Endothelial cell of umbilical vein (primary cell): ENCODE measurements around the gene ARHGAP22. TPM values are rescaled to one million over a fixed set of nuclear protein-coding genes. Genes with fewer than 3 reads are reported as not detected.

Experiments
- BruUV-seq: library from RNA; stranded (reverse); fragments of 400-500 nt; replicated peaks from 2 replicates; lab custom pipeline; 2021; lab: Mats Ljungman, UMichigan
- CTCF ChIA-PET: fragments of 300-600, 350-600 bp; sonication (Branson Sonifier 250); formaldehyde crosslinking; loops from one replicate; lab custom pipeline; 2021; ENCODE audit warnings: antibody characterized with exemption, inconsistent platforms; lab: Charles Lee
- POLR2A ChIA-PET: fragments of 300-600, 350-600 bp; sonication (Branson Sonifier 250); formaldehyde crosslinking; loops from one replicate; lab custom pipeline; 2021; ENCODE audit warnings: antibody characterized with exemption, inconsistent platforms; lab: Charles Lee
- DNase-seq: peaks from one replicate; pipeline ENCODE4 v3.0.0-alpha.2; 2011; ENCODE audit warnings: low read depth, low spot score
- FAIRE-seq: peaks from 2 replicates; lab custom pipeline; 2011; peaks lifted over from hg19 to GRCh38; lab: Jason Lieb, UNC
- H2AFZ ChIP-seq: 2 replicates; pipeline ENCODE4 v1.6.0; 2012; ENCODE audit warnings: low read depth, low read length, control low read depth, inconsistent platforms
- H3K27ac ChIP-seq: 2 replicates; pipeline ENCODE4 v1.5.1; 2011; ENCODE audit warnings: low read depth, mild to moderate bottlenecking, control low read depth, low read length, moderate library complexity; ENCODE audit not compliant: insufficient read depth
- H3K27me3 ChIP-seq, 2 experiments: 2 replicates each; pipeline versions ENCODE4 v1.6.0 to v1.6.1; 2011; ENCODE audit warnings: low read length in 2 of 2, mixed read lengths in 1 of 2; ENCODE audit not compliant: control insufficient read depth in 2 of 2, insufficient read depth in 2 of 2
- H3K36me3 ChIP-seq, 2 experiments: 2 replicates in 1 of 2; 3 replicates in 1 of 2; pipeline ENCODE4 v1.5.1; 2011; ENCODE audit warnings: low read length in 2 of 2, mild to moderate bottlenecking in 1 of 2, moderate library complexity in 1 of 2; ENCODE audit not compliant: control insufficient read depth in 2 of 2, insufficient read depth in 2 of 2; ENCODE audit errors: extremely low read depth in 1 of 2
- H3K4me1 ChIP-seq: 3 replicates; pipeline ENCODE4 v1.5.1; 2011; ENCODE audit warnings: mild to moderate bottlenecking, low read length; ENCODE audit not compliant: control insufficient read depth, insufficient read depth; ENCODE audit errors: extremely low read depth
- H3K4me2 ChIP-seq: 2 replicates; pipeline ENCODE4 v1.6.1; 2011; ENCODE audit warnings: low read length, control low read depth, mixed read lengths; ENCODE audit not compliant: insufficient read depth
- H3K4me3 ChIP-seq, 3 experiments: fragments of 200-600 bp in 1 of 3; sonication (generic), shearing (Covaris generic) in 1 of 3; replicated peaks in 1 of 3; 2 replicates each; pipeline ENCODE4 v1.5.1; 2011 to 2016; ENCODE audit warnings: control low read depth in 3 of 3, low read length in 3 of 3, mild to moderate bottlenecking in 2 of 3, inconsistent platforms in 1 of 3, low read depth in 1 of 3, moderate library complexity in 1 of 3; ENCODE audit not compliant: insufficient read depth in 1 of 3
- H3K79me2 ChIP-seq: 2 replicates; pipeline ENCODE4 v1.6.0; 2012; ENCODE audit warnings: low read length, inconsistent platforms; ENCODE audit not compliant: control insufficient read depth, insufficient read depth
- H3K9ac ChIP-seq: replicated peaks from 2 replicates; pipeline ENCODE3; 2011; ENCODE audit warnings: low read length, control low read depth; ENCODE audit not compliant: insufficient read depth; ENCODE audit errors: extremely low read depth
- H3K9me1 ChIP-seq: replicated peaks from 3 replicates; pipeline ENCODE4 v1.6.0; 2011; ENCODE audit warnings: mild to moderate bottlenecking, low read length; ENCODE audit not compliant: control insufficient read depth, insufficient read depth; ENCODE audit errors: extremely low read depth
- H3K9me3 ChIP-seq: replicated peaks from 2 replicates; pipeline ENCODE4 v1.5.1; 2012; ENCODE audit warnings: low read length, inconsistent platforms; ENCODE audit not compliant: control insufficient read depth, insufficient read depth
- H4K20me1 ChIP-seq: replicated peaks from 2 replicates; pipeline ENCODE3; 2011; ENCODE audit warnings: mild to moderate bottlenecking, low read length; ENCODE audit not compliant: control insufficient read depth, insufficient read depth; ENCODE audit errors: extremely low read depth
- EZH2 ChIP-seq: IDR thresholded peaks from 2 replicates; pipeline ENCODE4 v1.6.1; 2012; ENCODE audit warnings: borderline replicate concordance, low read depth, mild to moderate bottlenecking, moderate library complexity, low read length, inconsistent platforms; ENCODE audit not compliant: severe bottlenecking
- FOS ChIP-seq: IDR thresholded peaks from 2 replicates; pipeline ENCODE4 v1.6.1; 2011; ENCODE audit warnings: mild to moderate bottlenecking, low read length, moderate library complexity, borderline replicate concordance; ENCODE audit not compliant: insufficient read depth
- GATA2 ChIP-seq: IDR thresholded peaks from 2 replicates; pipeline ENCODE4 v1.7.0; 2011; ENCODE audit warnings: low read depth, mild to moderate bottlenecking, moderate library complexity, mixed read lengths, low read length; ENCODE audit not compliant: insufficient read length, insufficient read depth
- JUN ChIP-seq: IDR thresholded peaks from 2 replicates; pipeline ENCODE4 v1.6.1; 2011; ENCODE audit warnings: borderline replicate concordance, low read depth; ENCODE audit not compliant: insufficient read length, insufficient read depth
- MYC ChIP-seq: IDR thresholded peaks from one replicate; pipeline ENCODE4 v1.6.1; 2011; ENCODE audit warnings: mild to moderate bottlenecking, low read depth, low read length
- POLR2A ChIP-seq: IDR thresholded peaks from 2 replicates; pipeline ENCODE4 v1.6.1; 2012; ENCODE audit warnings: low read depth, mild to moderate bottlenecking, control low read depth, low read length
- POLR2AphosphoS5 ChIP-seq: IDR thresholded peaks from 2 replicates; pipeline ENCODE4 v1.6.1; 2012; ENCODE audit warnings: low read depth, mild to moderate bottlenecking, control low read depth, low read length, moderate library complexity; ENCODE audit not compliant: insufficient read depth
- dilution Hi-C: fragments of 300-500 bp; cut with MboI; formaldehyde crosslinking; loops from one replicate; pipeline ENCODE4 v1.15.0; 2019; ENCODE audit warnings: low sequenced_read_pairs; ENCODE audit not compliant: extremely low pct_ligation_motif_present
- intact Hi-C: fragments of 100-400 bp; cut with micrococcal nuclease; formaldehyde crosslinking; loops from one replicate; pipeline ENCODE4 v1.10.0; 2022
- polyA plus RNA-seq, 4 experiments: library from polyadenylated mRNA; depleted of rRNA in 3 of 4; stranded (reverse) in 3 of 4; unstranded in 1 of 4; fragments of >200 nt; gene quantifications; 2 replicates each; pipeline versions ENCODE4 v1.2.1 to v1.2.3, GENCODE V29; 2011 to 2012; ENCODE audit warnings: missing spikeins in 1 of 4
- total RNA-seq: library from RNA; stranded (reverse); gene quantifications from 2 replicates; pipeline ENCODE4 v1.2.3, GENCODE V29; 2021
- TF ChIP-seq, protein P1 (sequence below), 2 donors: IDR thresholded peaks; 1 replicate in 1 of 2; 2 replicates in 1 of 2; pipeline ENCODE4 v1.5.1; 2011; ENCODE audit warnings: low read length in 2 of 2, mild to moderate bottlenecking in 2 of 2, moderate library complexity in 2 of 2, control low read depth in 1 of 2, inconsistent platforms in 1 of 2, low read depth in 1 of 2; ENCODE audit not compliant: insufficient read depth in 1 of 2; ENCODE audit errors: extremely low read depth in 1 of 2
- TF ChIP-seq, protein P2 (sequence below): IDR thresholded peaks from 2 replicates; pipeline ENCODE4 v1.6.1; 2011; ENCODE audit not compliant: insufficient read depth, insufficient read length

Gene ARHGAP22
- total and polyA plus RNA-seq, 2 donors (not counting 3 experiments of a cell fraction or from before 2014, with no cell fraction given): 8.6 to 50.3 TPM

DNA sequence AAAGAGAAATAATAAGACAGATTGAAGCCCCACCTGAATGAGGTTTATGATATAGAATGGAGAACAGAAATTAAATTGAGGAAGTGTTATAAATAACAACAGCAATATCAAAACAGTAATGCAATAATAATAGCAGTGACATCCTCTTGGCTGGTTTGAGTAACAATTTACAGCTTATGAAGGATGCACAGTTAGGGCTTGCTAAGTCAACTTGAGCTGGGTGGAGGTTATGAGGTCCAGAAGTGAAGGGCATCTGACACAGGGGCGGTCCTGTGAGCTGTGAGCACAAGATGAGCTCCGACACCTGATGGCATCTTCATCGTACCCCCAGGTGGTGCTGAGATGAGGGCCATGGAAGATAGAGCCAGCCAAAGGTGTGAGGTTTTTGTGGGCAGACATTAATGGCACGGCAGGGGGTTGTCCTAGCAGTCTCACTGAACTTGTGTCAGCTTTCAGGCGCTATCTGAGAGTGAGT, 30.5 kb downstream of the ARHGAP22 start:
- H3K79me2 ChIP-seq: peaks cover 46% of the 10 kb centered on the region
- H3K27ac ChIP-seq: no peak overlapping the region
- TF ChIP-seq POLR2A (no peak), POLR2AphosphoS5 (no peak), FOS (no peak), JUN (no peak), EZH2 (no peak), GATA2 (no peak), MYC (no peak)
- TF ChIP-seq, protein P1, sequence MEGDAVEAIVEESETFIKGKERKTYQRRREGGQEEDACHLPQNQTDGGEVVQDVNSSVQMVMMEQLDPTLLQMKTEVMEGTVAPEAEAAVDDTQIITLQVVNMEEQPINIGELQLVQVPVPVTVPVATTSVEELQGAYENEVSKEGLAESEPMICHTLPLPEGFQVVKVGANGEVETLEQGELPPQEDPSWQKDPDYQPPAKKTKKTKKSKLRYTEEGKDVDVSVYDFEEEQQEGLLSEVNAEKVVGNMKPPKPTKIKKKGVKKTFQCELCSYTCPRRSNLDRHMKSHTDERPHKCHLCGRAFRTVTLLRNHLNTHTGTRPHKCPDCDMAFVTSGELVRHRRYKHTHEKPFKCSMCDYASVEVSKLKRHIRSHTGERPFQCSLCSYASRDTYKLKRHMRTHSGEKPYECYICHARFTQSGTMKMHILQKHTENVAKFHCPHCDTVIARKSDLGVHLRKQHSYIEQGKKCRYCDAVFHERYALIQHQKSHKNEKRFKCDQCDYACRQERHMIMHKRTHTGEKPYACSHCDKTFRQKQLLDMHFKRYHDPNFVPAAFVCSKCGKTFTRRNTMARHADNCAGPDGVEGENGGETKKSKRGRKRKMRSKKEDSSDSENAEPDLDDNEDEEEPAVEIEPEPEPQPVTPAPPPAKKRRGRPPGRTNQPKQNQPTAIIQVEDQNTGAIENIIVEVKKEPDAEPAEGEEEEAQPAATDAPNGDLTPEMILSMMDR (IDR thresholded peaks at IDR 0.05; ENCODE audit: extremely low read depth in 1 of 2, insufficient read depth in 1 of 2, low read depth in 1 of 2, low read length in 2 of 2): no peak
- TF ChIP-seq, protein P2, sequence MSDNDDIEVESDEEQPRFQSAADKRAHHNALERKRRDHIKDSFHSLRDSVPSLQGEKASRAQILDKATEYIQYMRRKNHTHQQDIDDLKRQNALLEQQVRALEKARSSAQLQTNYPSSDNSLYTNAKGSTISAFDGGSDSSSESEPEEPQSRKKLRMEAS: no peak
- intact Hi-C loops: loop anchor here (5.0 kb wide), 1 partner anchor 33 kb away; the partner anchor contains the start of gene ARHGAP22
- H3K9me3 ChIP-seq: no peaks in the 10 kb centered on the region
- no peaks in the 10 kb centered on the region for H3K4me1 ChIP-seq
- no peak overlapping the region for H3K4me3 ChIP-seq
- H3K4me2 ChIP-seq: no peak overlapping the region
- CTCF ChIA-PET: interaction anchor here (2.5 to 3.6 kb wide), 2 partner anchors 33 to 82 kb away, joined by 12 to 13 read pairs; no protein-coding TSS in a partner anchor
- no peak overlapping the region for H2AFZ ChIP-seq
- dilution Hi-C loops: no loop called here
- peaks cover 2 to 4% of the 10 kb centered on the region in 2 experiments for H3K36me3 ChIP-seq
- no peak overlapping the region for H3K9ac ChIP-seq
- no peak for FAIRE-seq
- H4K20me1 ChIP-seq: no peaks in the 10 kb centered on the region
- no peaks in the 10 kb centered on the region for H3K27me3 ChIP-seq
- DNase-seq: no peak
- no peaks in the 10 kb centered on the region for H3K9me1 ChIP-seq
- no TSS peak for BruUV-seq
- POLR2A ChIA-PET: no interaction called here
